HG02870 (cell line): ENCODE results near the gene SLC17A9.

ENCODE experiments used
- ATAC-seq: cut with Tn5 transposase; IDR thresholded peaks from one replicate; pipeline ENCODE4 v1.9.1; 2021; ENCODE audit warnings: mild to moderate bottlenecking, moderate library complexity; ENCODE audit not compliant: unreplicated experiment

SLC17A9 gene

DNA sequence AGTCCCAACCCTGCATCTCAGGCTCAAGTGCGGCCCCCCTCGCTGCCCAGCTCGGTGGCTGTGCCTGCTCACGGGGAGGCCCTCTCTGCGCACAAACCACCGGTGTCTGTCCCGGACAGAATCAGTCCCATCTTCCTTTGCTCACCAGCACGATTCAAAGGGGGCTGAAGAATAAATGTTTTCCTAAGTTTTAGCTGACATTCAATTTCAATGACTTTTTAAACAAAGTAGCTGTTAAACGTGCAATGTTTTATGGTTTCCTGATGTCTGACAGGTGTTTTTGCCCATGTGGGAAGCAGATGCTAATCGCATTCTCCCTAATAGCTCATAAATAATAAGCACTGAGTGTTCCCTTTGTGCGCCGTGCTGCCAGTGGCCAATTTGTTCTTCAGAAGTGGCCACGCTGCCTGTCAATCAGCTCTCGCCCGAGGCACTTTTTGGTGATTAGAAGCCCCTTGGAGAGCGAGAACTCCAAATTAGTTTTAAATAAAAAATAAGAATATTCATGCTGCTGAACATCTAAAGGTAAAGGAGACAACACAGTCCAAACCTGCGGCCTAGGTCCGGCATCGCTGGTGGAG is 28.0 kb downstream of the SLC17A9 start:
- ATAC-seq: no peak

GRCh38 chr20:62980970-62981369 is 28.5 kb downstream of the SLC17A9 start:
- ATAC-seq: no peak

DNA sequence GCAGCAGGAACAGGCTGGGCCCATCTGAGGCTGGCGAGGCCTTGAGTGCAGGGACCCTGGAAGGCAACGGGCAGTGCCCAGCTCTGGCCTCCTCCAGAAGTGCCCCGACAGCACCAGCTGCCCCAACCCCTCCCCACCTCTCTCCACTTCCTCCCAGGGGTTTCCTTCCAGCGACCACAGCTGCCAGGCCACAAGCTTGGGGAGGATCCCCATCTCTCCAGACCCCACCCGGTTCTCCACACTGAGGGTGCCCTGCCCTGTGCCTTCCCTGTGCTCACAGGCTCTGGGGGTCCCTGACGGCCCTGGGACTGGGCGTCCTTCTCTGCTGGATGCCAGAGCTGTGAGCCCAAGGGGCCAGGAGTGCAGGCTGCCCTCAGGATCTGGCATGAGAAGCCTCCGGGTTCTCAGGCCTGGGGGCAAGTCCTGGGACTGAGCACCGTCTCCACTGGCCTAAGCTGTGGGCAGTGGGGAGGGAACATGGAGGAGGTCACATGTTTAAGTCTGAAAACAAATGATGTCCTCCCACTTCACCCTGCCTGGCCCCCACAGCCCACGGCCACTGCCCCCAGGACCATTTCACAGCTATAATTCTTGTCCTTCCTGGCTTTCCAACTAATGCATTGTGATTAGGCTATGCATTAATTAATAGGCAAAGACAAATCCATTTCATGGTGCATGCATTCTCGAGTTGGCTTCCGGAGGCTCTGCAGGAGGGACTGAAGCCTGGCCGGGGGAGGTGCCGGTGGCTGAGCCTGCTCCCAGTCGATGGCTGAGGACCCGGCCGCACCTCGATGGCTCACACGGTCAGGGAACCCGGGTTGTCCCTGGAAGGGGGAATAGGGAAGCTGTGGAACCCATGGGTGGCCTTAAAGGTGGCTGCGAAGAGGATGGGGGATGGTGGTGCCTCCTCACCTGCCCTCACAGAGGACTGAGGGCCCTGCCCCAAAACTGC is 29.9 kb downstream of the SLC17A9 start:
- ATAC-seq: no peak

DNA sequence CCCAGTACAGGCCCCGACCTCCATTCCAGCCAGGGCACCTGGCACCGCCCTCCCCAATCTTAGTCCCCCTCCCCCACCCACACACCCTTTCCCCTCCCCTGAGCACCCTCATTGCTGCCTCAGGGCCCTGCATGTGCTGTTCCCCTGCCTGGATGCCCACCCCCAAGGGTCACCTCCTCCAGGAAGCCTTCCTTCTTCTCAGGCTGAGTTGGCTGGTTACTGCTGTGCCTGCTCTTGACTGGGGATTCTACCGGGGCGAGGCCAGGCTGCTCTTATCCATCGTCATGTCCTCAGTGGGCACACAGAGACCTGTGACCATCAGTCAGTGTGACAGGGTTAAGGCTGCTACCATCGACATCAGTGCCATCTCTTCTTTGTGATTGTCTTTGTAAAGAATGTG is 30.7 kb downstream of the SLC17A9 start:
- no peak for ATAC-seq

DNA sequence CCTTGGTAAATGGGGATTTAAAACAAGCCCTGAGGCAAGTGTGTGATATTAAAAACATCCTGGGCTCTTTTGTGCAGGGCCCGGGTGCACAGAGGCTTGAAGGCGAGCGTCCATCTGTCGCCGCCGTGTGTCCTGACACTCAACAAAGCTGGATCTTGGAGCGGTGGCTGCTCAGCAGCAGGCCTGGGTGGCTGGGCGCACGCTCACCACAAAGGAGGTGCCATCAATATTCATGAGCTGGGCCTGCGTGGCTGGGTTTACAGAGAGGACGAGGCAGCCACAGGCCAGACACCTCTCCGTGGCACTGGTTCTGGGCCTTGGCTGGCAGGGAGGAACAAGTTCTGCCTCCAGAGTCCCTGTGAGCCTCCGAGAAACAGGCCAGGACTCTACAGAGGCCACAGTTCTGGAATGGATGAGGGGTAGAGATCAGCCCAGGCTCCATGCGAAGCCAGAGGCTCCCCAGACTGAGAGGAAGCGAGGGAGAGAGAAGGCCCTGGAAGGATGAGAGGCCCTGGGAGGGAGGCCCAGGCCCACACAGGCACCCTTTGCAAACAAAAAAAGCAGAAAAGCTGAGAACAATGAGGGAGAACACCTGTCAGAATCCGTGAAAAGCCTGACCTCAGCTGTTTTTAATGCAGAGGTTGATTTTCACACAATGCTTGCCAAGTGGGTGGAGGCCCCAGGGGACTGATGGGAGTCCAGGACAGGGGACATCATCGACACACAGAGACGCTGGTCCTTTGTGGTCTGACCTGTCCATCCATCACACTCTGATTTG is 32.3 kb downstream of the SLC17A9 start:
- no peak for ATAC-seq

GRCh38 chr20:62985444-62985778 is 32.9 kb downstream of the SLC17A9 start:
- no peak for ATAC-seq

DNA sequence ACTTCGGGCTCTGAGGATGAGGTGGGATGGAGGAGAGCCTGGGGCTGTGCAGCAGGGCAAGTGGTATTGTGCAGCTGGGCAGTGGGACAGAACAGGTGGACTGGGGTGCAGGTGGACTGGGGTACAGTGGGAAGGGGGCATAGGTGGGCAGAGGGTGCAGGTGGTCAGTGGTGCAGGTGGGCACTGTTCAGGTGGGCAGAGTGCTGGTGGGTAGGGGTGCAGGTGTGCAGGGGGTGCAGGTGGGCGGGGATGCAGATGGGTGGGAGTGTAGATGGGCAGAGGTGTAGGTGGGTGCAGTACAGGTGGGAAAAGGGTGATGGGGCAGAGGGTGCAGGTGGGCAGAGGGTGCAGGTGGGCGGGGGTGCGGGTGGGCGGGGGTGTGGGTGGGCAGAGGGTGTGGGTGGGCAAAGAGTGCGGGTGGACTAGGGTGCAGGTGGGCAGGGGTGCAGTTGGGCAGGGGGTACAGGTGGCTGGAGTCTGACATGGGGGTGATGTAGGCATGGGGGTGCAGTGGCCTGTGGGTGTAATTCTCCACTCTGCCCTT is 33.8 kb downstream of the SLC17A9 start:
- ATAC-seq: no peak

DNA sequence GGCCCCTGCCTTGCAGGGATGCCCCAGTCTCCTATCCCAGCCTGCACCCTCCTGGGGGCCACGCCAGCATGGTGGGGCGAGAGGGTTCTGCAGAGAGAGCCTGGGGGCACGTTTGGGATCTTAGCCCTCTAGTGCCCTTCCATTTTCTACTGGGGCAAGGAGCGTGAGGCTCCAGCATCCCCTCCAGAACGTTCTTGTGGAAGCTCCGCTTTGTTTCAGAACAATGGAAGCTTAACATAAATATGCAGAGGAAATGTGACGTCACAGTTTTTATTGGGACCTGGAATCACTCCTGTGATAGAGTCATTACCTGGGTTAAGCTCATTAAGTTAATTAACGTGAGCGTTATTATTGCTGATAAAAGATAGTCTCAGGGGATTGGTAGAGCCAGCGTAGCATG is 34.6 kb downstream of the SLC17A9 start:
- ATAC-seq: no peak

- ATAC-seq: no peak
Observed at GRCh38 chr20:62989201-62989601, 36.7 kb downstream of the SLC17A9 start.

DNA sequence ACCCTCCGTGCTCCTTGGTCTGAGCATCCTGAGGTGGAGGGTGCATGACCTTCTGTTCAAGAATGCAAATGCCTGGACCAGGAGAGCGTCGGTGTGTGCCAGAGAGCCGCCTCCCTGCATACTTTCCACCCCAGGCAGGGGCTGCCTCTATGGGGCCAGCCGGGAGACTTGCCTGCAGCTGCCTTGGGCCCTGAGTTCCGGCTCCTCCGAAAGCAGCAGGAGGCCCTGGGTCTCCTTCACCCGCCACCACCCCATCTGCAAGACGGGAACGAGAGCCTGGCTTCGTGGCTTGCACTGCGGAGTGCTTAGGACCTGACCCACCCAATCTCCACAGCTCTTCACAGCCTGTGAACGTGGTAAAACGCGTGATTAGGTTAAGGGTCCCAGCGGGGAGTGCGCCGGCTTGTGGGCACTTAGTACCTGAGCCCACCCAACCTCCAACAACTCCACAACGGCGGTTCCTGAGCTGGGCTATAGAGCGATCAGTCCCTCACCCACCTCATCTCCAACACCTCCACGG is 37.9 kb downstream of the SLC17A9 start:
- no peak for ATAC-seq

GRCh38 chr20:62991196-62991807 is 38.8 kb downstream of the SLC17A9 start:
- no peak for ATAC-seq

DNA sequence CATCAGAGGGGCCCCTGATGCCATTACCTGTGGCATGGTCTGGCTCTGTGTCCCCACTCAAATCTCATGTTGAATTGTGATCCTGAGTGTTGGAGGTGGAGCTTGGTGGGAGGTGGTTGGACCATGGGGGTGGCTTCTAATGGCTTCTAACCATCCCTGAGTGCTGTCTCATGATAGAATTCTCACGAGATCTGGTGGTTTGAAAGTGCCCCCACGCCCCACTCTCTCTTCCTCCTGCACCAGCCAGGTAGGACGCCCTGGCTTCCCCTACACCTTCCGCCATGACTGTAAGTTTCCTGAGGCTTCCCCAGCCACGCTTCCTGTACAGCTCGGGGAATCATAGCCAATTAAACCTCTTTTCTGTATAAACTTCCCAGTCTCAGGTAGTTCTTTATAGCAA is 39.4 kb downstream of the SLC17A9 start:
- no peak for ATAC-seq

DNA sequence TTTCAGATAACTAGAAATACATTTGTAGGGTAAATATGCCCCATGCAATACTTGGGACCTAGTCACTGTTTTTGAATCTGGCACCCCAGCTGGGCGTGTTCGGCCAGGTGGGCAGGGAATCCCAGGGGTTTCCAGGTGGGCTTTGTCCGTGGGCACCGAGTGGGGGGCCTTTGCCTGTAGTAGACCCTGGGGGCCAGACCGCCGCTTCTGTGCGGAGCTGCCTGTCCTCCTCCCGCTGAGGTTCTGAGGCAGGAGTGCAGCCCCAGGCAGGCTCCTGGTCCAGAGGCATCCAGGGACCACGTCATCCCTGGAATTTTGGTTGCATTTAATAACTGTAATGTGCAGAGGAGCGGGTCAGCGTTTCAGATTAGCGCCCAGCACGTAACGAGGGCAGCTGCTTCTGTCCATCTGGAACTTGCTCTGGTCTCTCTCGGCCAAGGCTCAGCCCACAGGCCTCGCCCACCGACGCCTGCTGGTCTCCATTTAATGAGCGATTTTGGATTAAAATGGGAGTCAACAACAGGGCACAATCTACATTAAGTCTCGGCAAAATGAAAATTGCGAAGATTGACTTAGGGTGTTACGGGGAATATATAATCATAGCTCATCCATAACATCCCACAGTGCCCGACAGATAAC is 41.5 kb downstream of the SLC17A9 start:
- no peak for ATAC-seq

DNA sequence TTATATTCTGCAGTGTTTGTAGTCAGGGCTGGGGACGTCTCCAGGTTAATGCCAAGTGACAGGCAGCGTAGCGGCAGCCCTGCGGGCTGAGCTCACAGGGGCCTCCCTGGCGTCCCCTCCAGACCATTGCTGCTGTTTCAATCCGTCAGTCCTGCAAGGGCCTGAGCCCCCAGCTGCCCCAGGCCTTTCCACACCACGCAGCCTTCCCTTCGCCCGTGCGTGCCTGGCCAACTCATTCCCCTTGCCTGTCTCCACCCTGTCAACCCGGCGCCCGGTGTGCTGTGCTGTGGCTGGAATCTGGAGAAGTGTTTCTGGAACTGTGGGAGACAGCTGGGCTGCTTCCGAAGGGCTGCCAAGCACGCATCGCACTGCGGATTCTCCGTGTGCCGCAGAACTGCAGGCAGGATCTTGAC is 42.4 kb downstream of the SLC17A9 start:
- ATAC-seq: no peak

- no peak for ATAC-seq
Observed at GRCh38 chr20:62995481-62995880, 43.0 kb downstream of the SLC17A9 start.

GRCh38 chr20:62995898-62996595 is 43.5 kb downstream of the SLC17A9 start:
- no peak for ATAC-seq

- ATAC-seq: no peak
Observed at GRCh38 chr20:62996596-62996982, 44.1 kb downstream of the SLC17A9 start.

- no peak for ATAC-seq
Observed at GRCh38 chr20:62997417-62998035, 45.0 kb downstream of the SLC17A9 start.

- no peak for ATAC-seq
Observed at GRCh38 chr20:62998449-62998848, 45.9 kb downstream of the SLC17A9 start.
